GM12865 (cell line): Measurements from ENCODE around the gene PRUNE1.

Experiments used
- DNase-seq: peaks from one replicate; pipeline ENCODE4 v3.0.0; 2010; ENCODE audit warnings: low read depth
- H3K4me3 ChIP-seq: 2 replicates; pipeline ENCODE4 v1.5.1; 2011; ENCODE audit warnings: mild to moderate bottlenecking, low read depth, low read length, control low read depth
- TF ChIP-seq, protein P1 (sequence below): IDR thresholded peaks from 2 replicates; pipeline ENCODE4 v1.5.1; 2011; ENCODE audit warnings: low read length, control low read depth, low read depth, inconsistent platforms; ENCODE audit not compliant: insufficient read depth; ENCODE audit errors: missing control alignments

PRUNE1 gene

GRCh38 chr1:150994248-150994647 is 14.0 kb upstream of the PRUNE1 start:
- H3K4me3 ChIP-seq, result no peak overlapping the region
- TF ChIP-seq, protein P1, sequence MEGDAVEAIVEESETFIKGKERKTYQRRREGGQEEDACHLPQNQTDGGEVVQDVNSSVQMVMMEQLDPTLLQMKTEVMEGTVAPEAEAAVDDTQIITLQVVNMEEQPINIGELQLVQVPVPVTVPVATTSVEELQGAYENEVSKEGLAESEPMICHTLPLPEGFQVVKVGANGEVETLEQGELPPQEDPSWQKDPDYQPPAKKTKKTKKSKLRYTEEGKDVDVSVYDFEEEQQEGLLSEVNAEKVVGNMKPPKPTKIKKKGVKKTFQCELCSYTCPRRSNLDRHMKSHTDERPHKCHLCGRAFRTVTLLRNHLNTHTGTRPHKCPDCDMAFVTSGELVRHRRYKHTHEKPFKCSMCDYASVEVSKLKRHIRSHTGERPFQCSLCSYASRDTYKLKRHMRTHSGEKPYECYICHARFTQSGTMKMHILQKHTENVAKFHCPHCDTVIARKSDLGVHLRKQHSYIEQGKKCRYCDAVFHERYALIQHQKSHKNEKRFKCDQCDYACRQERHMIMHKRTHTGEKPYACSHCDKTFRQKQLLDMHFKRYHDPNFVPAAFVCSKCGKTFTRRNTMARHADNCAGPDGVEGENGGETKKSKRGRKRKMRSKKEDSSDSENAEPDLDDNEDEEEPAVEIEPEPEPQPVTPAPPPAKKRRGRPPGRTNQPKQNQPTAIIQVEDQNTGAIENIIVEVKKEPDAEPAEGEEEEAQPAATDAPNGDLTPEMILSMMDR, result no peak
- DNase-seq, result no peak

DNA sequence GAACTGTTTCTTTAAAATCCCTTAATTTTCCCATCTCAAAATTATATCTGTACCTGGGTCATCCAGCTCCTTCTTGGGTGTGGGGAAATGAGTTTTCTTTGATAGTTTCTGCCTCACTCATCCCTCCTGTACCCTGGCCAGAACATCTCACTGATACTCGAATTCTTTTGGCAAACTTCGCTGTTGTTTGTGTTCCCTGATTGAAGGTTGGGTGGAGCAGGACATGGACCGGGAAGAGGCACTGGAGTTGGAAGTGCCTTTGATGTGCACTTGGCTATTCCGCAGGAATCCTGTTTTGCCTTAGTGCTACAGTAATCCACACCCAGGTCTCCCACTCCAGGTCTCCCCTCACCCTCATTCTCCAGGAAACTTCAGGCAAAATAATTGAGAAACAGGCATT is 12.8 kb upstream of the PRUNE1 start:
- peak overlapping the region; percentile 42 for H3K4me3 ChIP-seq
- TF ChIP-seq, protein P1, result no peak
- no peak for DNase-seq

DNA sequence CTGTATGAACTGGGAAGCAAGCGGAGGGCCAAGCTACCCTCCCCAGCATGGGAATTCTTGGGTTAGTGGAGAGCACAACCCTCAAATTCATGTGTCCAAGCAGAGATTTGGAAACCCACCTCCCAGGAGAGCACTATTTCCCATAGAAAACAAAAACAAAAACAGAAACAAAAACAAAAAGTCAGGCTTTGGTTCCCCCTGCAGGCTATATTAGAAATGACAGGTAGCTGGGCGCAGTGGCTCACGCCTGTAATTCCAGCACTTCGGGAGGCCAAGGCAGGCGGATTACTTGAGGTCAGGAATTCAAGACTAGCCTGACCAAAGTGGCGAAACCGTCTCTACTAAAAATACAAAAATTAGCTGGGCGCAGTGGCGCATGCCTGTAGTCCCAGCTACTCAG is 12.4 kb upstream of the PRUNE1 start:
- TF ChIP-seq, protein P1, result peak; percentile 67
- DNase-seq, result peak; percentile 47
- H3K4me3 ChIP-seq, result peak overlapping the region; percentile 42

DNA sequence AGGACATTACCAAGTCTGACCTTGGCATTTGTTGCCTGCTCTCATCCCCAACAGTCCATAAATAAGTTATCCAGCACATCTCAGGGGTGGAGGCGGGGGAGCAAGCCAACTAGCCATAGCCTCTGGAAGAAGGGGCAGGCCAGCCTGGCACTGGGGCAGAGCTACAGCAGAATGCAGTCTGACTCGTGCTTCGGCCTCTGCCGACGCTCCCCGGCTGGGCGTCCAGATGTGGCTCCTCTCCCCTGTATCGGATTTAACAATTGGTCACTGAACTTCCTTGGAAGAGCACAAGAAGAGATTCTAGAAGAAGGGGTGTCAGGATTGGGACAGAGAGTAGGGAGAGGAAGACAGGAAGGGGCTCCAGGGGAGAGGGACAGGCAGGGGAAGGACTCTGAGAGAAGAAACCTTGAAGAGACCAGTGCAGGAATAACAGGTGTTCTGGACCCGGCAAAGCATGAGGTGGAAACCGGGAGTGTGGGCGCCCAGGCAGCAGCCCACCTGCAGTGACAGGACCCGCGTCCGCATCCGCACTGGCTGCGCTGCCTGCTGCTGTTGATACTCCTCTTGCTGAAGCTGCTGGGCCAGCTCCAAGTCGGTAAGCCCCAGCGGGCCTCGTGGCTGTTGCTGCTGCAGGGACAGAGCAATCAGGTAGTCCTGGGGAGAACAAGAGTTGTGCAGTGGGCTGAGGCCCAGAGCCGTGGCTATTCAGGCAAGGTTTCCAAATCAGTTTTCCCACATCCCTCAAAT is 10.9 kb upstream of the PRUNE1 start:
- DNase-seq, result no peak
- no peak overlapping the region for H3K4me3 ChIP-seq
- TF ChIP-seq, protein P1, result no peak

DNA sequence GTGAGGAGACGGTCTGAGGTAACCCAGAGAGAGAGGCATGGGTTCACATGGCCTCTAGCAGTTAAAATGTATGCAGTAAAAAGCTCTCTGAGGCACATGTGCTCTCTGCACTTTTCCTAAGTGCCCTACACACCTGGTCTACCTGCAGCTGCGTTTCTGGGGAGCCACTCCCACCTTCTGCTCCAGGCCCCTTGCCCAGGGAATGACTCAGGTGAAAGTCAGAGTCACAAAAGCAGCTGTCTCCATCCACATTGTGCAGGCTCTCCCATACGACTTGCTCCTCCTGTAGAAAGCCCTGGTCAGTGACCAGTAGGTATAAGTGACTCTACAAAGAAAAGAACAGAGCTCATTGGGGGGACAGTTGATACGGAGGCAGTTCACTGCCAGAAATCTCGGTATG is 10.3 kb upstream of the PRUNE1 start:
- DNase-seq, result no peak
- no peak overlapping the region for H3K4me3 ChIP-seq
- TF ChIP-seq, protein P1, result no peak

DNA sequence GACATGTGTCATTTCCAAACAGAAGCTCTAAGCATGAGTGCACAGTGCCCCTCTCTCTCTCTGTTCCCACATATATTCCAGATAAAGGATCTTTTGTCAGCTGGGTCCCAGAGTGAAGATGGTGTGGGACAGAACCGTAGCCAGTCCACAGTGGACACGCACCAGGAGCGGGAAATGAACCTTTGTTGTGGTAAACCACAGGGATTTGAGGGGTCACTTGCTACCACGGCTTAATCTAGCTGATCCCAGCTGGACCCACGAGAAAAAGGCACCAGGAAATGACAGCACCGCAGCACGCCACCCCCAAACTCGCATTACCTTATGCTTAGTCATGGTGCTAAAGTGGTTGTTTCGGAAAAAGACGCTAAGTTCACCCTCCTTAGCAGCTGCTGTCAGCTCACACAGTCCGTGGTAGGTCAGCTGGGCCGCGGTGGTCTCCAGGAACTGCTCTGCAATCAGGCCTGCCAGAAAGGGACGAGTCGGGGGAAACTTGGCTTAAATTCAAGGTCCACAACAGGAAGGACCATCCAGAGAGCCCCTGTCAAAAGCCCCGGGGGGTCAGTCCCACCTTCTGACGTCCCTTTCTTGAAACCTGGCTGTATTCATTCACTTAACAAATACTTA is 9.1 kb upstream of the PRUNE1 start:
- DNase-seq, result no peak
- H3K4me3 ChIP-seq, result no peak overlapping the region
- TF ChIP-seq, protein P1, result no peak
